Central memory CD8-positive, alpha-beta T cell (primary cell): ENCODE data around the gene PHLDA1.

Experiments
- ATAC-seq: fragments of 150-1000 bp; cut with Tn5 transposase; replicated peaks from 2 replicates; pipeline ENCODE4 v1.10.0; 2022; ENCODE audit warnings: mild to moderate bottlenecking, moderate FRiP score, moderate number of reproducible peaks; ENCODE audit not compliant: poor library complexity, severe bottlenecking; ENCODE audit errors: extremely low read depth
- DNase-seq, 2 donors: peaks; one replicate each; pipeline ENCODE4 v3.0.0; 2021; ENCODE audit warnings: low spot score in 2 of 2
- H3K27ac Mint-ChIP-seq: one replicate; pipeline ENCODE4 v1.8.0; 2022; ENCODE audit warnings: low read depth, mild to moderate bottlenecking, moderate library complexity, mixed read lengths
- H3K27me3 Mint-ChIP-seq: one replicate; pipeline ENCODE4 v1.8.0; 2022; ENCODE audit warnings: mixed read lengths
- H3K36me3 Mint-ChIP-seq: one replicate; pipeline ENCODE4 v1.8.0; 2022; ENCODE audit warnings: mild to moderate bottlenecking, moderate library complexity, mixed read lengths; ENCODE audit not compliant: insufficient read depth
- H3K4me1 Mint-ChIP-seq: one replicate; pipeline ENCODE4 v1.8.0; 2022; ENCODE audit warnings: mixed read lengths
- H3K4me3 Mint-ChIP-seq: one replicate; pipeline ENCODE4 v1.8.0; 2022; ENCODE audit warnings: mild to moderate bottlenecking, moderate library complexity, mixed read lengths
- H3K9me3 Mint-ChIP-seq: one replicate; pipeline ENCODE4 v1.8.0; 2022; ENCODE audit warnings: mixed read lengths

Gene PHLDA1

DNA sequence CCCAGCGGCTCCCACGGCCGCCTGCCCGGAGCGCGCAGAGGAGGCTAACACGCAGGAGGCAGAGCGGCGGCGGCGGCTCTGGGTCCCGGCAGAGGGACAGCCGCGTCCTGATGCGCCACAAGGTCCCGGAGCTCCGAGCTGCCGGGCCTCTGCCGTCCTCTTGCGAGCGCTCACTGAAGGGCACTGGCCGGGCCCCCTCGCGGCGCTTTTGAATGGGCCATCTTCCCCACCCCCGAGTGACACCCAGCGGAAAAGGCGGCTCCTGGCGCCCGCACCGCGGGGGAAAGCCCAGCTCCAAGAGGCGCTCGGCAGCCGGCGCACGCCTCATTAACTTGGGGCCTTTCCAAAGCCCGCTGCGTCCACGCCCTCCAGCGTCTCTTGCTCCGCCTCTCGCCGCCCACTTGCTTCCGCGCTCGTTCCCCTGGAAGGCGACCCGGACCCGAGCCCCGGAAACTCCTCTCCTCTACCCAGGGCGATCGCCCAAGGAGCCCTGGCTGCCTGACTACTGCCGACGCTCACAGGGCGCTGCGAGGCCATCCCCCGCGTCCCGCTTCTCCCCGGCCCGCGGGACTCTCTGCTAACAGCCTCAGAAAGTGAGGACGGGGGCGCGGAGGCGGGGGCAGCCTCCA lies at the start of gene PHLDA1:
PHLDA1 (minus strand) TSS at position 363 of the 629 bp plus-strand sequence.
- peak within 1 kb of the TSS; percentile 93 for H3K4me3 Mint-ChIP-seq
- peak; percentile 85 for ATAC-seq
- peaks cover 22% of the 10 kb centered on the region for H3K36me3 Mint-ChIP-seq
- no peaks in the 10 kb centered on the region for H3K27me3 Mint-ChIP-seq
- no peaks in the 10 kb centered on the region for H3K9me3 Mint-ChIP-seq
- peak within 1 kb of the TSS; percentile 95 for H3K27ac Mint-ChIP-seq
- DNase-seq, result peak; percentile 84 to 89
- H3K4me1 Mint-ChIP-seq, result peaks cover 25% of the 10 kb centered on the region

DNA sequence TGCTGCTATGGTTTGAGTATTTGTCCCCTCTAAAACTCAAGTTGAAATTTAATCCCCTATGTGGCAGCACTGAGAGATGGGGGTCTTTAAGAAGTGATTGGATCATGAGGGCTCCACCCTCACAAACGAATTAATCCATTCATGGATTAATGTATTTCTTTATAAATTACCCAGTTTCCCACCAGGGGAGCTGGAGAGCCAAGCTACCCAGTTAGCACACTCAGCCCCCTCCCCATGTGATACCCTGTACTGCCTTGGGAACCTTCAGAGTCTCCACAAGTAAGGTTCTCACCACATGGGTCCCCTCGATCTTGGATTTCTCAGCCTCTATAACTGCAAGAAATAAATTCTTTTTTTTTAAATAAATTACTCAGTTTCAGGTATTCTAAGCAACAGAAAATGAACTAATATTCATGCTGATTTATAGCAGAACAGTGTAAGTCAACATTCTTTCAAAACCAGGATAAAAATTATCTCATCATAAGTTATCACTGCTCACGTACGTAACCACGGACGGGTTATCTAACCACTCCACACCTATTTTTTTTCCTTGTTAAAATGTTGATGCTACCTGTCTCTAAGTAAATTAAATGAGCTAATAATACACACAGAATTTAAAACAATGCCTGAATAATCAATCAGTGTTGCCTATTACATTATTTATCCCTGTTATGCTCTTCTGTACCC lies 49.3 kb upstream of the PHLDA1 start:
- Mint-ChIP-seq H3K9me3 (no peaks in the 10 kb centered on the region), H3K4me1 (peaks cover 72% of the 10 kb centered on the region), H3K27me3 (no peaks in the 10 kb centered on the region), H3K4me3 (no peak overlapping the region), H3K36me3 (peaks cover 31% of the 10 kb centered on the region), H3K27ac (no peak overlapping the region)
- DNase-seq, result no peak
- no peak for ATAC-seq

DNA sequence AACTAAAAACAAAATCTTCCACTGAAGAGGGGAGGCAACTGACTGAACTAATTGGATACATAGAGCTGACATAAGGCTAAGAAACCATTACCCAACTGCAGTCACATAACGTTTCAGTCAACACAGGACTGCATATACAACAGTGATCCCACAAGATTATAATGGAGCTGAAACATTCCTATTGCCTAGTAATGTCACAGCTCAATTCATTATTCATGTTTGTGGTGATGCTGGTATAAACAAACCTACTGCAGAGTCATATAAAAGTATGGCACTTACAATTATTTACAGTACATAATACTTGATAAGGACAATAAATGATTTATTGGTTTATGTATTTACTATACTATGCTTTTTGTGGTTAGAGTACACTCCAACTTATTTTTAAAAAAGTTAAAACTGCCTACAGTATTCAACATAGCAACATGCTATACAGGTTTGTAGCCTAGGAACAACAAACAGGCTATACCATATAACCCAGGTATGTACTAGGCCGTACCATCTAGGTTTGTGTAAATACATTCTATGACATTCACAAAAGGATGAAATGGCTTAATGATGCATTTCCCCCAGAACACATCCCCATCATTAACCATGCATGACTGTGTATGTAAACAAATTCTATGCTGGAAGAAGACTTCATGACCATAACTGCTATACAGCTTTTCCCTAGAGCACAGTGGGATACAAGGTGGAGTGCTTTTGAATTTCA lies 48.6 kb upstream of the PHLDA1 start:
- H3K27ac Mint-ChIP-seq, result no peak overlapping the region
- ATAC-seq (no peak), DNase-seq (no peak)
- peaks cover 68% of the 10 kb centered on the region for H3K4me1 Mint-ChIP-seq
- H3K27me3 Mint-ChIP-seq, result no peaks in the 10 kb centered on the region
- no peak overlapping the region for H3K4me3 Mint-ChIP-seq
- no peaks in the 10 kb centered on the region for H3K9me3 Mint-ChIP-seq
- H3K36me3 Mint-ChIP-seq, result peaks cover 32% of the 10 kb centered on the region

DNA sequence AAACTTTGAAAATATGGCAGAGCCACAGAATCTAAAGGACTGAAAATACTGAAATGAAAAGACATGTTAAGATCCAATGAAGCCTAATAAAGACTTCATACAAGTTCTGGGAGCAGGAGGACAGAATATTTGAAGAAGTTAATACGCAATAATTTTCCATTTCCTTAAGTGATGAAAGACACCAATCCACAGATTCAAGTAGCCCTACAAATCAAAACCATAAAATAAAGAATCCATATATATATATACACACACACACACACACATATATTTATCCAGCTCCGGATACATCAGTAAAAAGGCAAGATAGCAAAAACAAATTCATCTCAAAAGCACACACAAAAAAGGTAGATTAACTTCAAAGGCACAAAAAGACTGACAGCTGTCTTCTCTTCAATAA lies 47.2 kb upstream of the PHLDA1 start:
- DNase-seq, result no peak
- Mint-ChIP-seq H3K36me3 (peaks cover 22% of the 10 kb centered on the region), H3K4me1 (peaks cover 63% of the 10 kb centered on the region), H3K4me3 (no peak overlapping the region), H3K9me3 (no peaks in the 10 kb centered on the region), H3K27ac (no peak overlapping the region), H3K27me3 (no peaks in the 10 kb centered on the region)
- no peak for ATAC-seq

DNA sequence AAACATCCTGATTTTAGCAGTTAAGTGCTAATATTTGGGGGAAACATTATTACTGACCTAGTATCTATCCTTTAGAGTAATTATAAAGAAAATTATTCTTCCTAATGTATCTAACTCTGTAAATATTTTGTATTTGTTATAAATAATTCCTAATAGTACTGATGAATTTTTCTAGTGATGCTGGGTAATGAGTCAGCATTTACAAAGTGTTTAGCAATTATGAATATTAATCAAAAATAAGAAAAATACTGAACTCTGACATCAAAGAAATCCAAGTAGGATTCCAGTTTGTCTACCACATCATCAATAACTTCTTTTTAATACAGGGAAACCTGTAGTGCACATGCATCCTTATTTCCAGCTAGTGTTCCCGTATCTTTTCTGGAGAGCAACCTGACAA lies 43.9 kb upstream of the PHLDA1 start:
- H3K4me1 Mint-ChIP-seq, result peaks cover 61% of the 10 kb centered on the region
- H3K36me3 Mint-ChIP-seq, result peaks cover 23% of the 10 kb centered on the region
- H3K27me3 Mint-ChIP-seq, result no peaks in the 10 kb centered on the region
- no peak overlapping the region for H3K4me3 Mint-ChIP-seq
- H3K9me3 Mint-ChIP-seq, result no peaks in the 10 kb centered on the region
- H3K27ac Mint-ChIP-seq, result no peak overlapping the region
- DNase-seq, result no peak
- no peak for ATAC-seq

DNA sequence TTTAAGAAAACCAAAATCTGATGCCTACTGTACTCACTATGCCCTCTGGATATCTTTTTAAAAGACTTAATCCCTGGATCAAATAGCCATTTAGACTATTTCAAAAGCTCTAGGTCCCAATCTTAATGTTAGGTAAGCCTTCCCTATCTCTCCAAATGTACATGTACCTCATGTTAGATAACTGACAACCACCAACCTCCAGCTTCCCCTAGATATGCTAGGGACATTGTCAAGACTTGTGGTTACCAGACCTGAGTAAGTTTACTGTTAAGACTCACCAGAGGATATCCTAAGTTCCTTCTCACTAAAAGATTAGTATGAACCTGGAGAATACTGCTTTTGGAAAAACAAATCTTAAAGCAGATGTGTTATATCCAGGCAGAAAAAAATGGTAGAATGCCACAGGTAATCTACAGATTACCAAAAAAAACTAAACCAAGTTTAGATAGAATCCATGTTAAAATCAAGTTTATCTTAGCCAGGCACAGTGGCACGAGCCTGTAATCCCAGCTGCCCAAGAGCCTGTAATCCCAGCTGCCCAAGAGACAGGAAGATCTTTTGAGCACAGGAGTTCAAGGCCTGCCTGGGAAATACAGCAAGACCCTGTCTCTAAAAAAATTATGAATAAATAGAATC lies 43.2 kb upstream of the PHLDA1 start:
- Mint-ChIP-seq H3K4me3 (no peak overlapping the region), H3K4me1 (peaks cover 55% of the 10 kb centered on the region), H3K9me3 (no peaks in the 10 kb centered on the region), H3K27me3 (no peaks in the 10 kb centered on the region), H3K36me3 (peaks cover 27% of the 10 kb centered on the region), H3K27ac (no peak overlapping the region)
- no peak for DNase-seq
- ATAC-seq, result no peak

DNA sequence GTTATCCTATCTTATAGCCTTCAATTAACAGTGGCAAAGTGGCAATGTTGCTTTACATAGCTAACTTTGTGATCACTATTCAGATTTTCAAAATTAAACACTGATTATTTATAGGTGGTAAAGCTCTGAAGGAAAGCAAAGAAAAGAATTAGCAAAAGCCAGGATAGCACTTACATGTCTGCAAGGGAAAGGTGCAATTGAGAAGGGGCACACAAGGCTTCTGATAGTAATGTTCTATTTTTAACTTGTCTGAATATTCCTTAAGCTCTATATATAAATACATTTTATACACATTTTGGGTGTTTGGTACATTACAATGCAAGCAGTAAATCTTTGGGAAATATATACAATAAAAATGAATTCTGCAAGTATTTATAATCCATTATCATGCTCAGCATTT lies 42.0 kb upstream of the PHLDA1 start:
- Mint-ChIP-seq H3K27ac (no peak overlapping the region), H3K9me3 (no peaks in the 10 kb centered on the region), H3K27me3 (no peaks in the 10 kb centered on the region), H3K36me3 (peaks cover 30% of the 10 kb centered on the region), H3K4me3 (no peak overlapping the region), H3K4me1 (peaks cover 57% of the 10 kb centered on the region)
- ATAC-seq (no peak), DNase-seq (no peak)

DNA sequence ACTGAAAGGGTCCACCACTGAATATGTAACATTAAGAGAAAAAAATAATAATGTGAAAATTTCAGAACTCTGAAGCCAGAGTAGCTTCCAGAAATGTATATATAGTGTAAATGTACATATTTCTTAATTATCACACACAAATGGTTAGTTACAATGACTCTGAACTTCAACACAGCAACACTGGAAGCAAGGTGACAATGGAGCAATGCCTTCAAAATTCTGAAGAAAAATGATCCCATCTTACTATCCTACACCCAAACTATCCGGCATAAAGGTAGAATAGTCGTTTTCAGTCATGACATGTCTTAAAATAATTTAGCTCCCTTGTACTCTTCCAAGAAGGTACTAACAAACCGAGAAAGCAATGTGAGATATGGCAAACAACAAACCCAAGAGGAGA lies 41.0 kb upstream of the PHLDA1 start:
- H3K4me1 Mint-ChIP-seq, result peaks cover 56% of the 10 kb centered on the region
- no peak for ATAC-seq
- H3K27me3 Mint-ChIP-seq, result no peaks in the 10 kb centered on the region
- H3K36me3 Mint-ChIP-seq, result peaks cover 28% of the 10 kb centered on the region
- no peak overlapping the region for H3K4me3 Mint-ChIP-seq
- DNase-seq, result no peak
- peak overlapping the region; percentile 77 for H3K27ac Mint-ChIP-seq
- no peaks in the 10 kb centered on the region for H3K9me3 Mint-ChIP-seq

DNA sequence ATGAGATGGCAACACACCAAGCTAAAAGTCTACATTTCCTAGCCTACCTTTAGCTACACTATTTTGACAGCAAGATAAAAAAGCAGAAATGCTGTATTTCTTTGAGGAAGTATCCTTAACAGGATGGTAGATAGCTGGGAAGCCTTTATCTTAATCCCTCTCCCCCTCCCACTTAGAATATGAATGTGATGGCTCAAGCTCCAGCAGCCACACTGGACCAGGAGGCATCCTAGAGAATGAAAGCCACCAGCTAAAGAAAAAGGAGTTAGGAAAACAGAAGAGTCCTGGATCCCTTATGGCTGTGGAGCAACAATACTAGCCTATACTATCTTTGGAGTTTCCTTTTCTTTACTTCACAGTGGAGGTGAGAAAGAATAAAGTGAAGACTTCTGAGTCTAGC lies 37.8 kb upstream of the PHLDA1 start:
- ATAC-seq (no peak), DNase-seq (no peak)
- Mint-ChIP-seq H3K27me3 (no peaks in the 10 kb centered on the region), H3K27ac (no peak overlapping the region), H3K4me3 (no peak overlapping the region), H3K36me3 (peaks cover 46% of the 10 kb centered on the region), H3K9me3 (peaks cover 14% of the 10 kb centered on the region), H3K4me1 (peaks cover 44% of the 10 kb centered on the region)

DNA sequence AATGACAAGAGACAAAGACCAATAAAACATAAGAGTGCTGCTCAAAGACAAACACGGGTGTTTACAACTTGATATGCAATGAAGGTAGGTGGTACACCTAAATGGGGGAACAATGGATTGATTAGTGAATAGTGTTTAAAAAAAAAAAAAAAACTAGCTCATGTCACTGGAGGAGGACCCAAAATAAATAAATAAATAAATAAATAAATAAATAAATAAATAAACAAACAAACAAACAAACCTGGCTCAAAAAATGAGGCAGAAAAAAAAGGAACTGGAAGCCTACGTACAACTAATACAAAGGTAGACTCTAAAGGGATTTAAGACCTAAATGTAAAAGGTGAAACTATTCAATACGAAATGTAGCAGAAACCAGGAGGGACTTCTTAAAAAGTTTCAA lies 34.3 kb upstream of the PHLDA1 start:
- no peak for ATAC-seq
- H3K4me3 Mint-ChIP-seq, result no peak overlapping the region
- no peak for DNase-seq
- H3K27ac Mint-ChIP-seq, result no peak overlapping the region
- peaks cover 14% of the 10 kb centered on the region for H3K9me3 Mint-ChIP-seq
- peaks cover 52% of the 10 kb centered on the region for H3K36me3 Mint-ChIP-seq
- H3K4me1 Mint-ChIP-seq, result peaks cover 36% of the 10 kb centered on the region
- H3K27me3 Mint-ChIP-seq, result no peaks in the 10 kb centered on the region

DNA sequence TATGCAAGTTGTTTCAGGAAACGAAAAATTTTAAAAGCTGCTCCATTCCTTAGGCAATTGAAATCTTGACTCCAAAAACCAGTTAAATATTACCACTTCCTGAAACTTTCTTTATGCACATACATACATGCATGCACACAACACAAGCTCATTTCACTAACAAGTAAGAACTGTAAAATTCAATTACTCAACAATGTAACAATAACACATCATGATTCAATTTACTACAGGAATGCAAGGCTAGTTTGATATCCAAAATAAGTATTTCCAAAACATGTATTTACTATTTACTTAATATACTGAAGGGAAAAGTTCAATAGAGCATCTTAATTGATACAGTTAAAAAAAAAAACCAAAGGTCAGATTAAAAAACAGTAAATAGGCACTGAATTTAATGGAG lies 33.3 kb upstream of the PHLDA1 start:
- Mint-ChIP-seq H3K27me3 (no peaks in the 10 kb centered on the region), H3K9me3 (peaks cover 14% of the 10 kb centered on the region), H3K4me3 (no peak overlapping the region), H3K4me1 (peaks cover 36% of the 10 kb centered on the region), H3K36me3 (peaks cover 53% of the 10 kb centered on the region), H3K27ac (no peak overlapping the region)
- DNase-seq (no peak), ATAC-seq (no peak)

DNA sequence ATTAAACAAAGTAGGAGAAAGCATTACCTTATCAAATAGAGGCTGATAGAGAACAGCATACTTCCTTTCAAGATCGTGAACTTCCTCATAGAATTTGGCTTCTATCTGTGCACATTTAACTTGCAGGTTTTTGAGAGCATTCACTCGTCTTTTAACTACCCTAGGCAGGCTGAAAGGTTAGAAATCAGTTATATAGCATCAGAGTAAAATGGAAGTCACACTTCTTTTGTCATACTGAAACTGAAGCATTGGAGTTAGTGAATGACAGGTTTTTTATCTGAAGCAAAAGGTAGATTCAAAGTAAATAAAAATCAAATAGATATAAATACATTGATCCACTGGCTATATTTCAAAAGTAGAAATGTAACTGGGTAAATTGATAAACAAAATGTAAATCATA lies 28.5 kb upstream of the PHLDA1 start:
- Mint-ChIP-seq H3K9me3 (peaks cover 5% of the 10 kb centered on the region), H3K27me3 (no peaks in the 10 kb centered on the region), H3K27ac (no peak overlapping the region), H3K36me3 (peaks cover 56% of the 10 kb centered on the region), H3K4me3 (no peak overlapping the region), H3K4me1 (peaks cover 25% of the 10 kb centered on the region)
- DNase-seq (no peak), ATAC-seq (no peak)
